ENCODE data around the gene ZNF511. TPM values are rescaled to one million over a fixed set of nuclear protein-coding genes. Genes with fewer than 3 reads are reported as not detected.

ZNF511 gene
- total RNA-seq, 1 experiment from 2014 or later: 69.6 TPM

DNA sequence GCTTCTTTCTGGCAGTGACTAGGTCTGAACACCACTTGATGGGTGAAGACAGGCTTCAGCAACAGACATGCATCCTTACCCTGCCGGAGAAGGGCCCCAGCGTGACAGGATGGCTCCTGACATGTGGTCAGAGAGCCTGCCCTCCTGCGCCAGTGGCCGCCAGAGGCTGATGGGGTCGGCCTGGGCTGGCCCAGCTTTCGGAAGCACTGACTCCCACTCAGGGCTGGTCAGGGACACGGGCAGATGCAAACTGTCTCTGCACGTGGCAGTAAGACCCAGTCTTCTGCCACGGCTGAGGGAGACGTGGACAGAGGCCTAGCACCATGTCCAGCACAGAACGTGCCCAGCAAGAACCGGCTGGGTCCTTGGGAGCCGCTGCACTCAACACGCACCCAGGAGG is 10.2 kb upstream of the ZNF511 start:
- Mint-ChIP-seq H3K9me3 (no peaks in the 10 kb centered on the region), H3K4me3 (no peak overlapping the region), H3K27ac (no peak overlapping the region), H3K36me3 (peaks cover 63% of the 10 kb centered on the region), H3K27me3 (ENCODE audit: low read depth) (no peaks in the 10 kb centered on the region), H3K4me1 (no peaks in the 10 kb centered on the region)
- TF ChIP-seq ZNF416 (CRISPR knock-in tag; IDR thresholded peaks at IDR 0.05) (no peak), ZNF138 (CRISPR knock-in tag; conservative IDR thresholded peaks at IDR 0.05) (no peak), NR2C2 (CRISPR knock-in tag; IDR thresholded peaks at IDR 0.05) (no peak), ZNF317 (CRISPR knock-in tag; IDR thresholded peaks at IDR 0.05; ENCODE audit: borderline replicate concordance, low read depth) (no peak), MYBL2 (CRISPR knock-in tag; IDR thresholded peaks at IDR 0.05) (no peak), ZNF263 (CRISPR knock-in tag; IDR thresholded peaks at IDR 0.05; ENCODE audit: low read depth) (no peak), TP53 (CRISPR knock-in tag; IDR thresholded peaks at IDR 0.05) (no peak), ATF1 (CRISPR knock-in tag; IDR thresholded peaks at IDR 0.05) (no peak), SMAD3 (CRISPR knock-in tag; IDR thresholded peaks at IDR 0.05; ENCODE audit: borderline replicate concordance) (no peak), FOXJ3 (CRISPR knock-in tag; IDR thresholded peaks at IDR 0.05; ENCODE audit: borderline replicate concordance) (no peak)
- TF ChIP-seq, protein P1, sequence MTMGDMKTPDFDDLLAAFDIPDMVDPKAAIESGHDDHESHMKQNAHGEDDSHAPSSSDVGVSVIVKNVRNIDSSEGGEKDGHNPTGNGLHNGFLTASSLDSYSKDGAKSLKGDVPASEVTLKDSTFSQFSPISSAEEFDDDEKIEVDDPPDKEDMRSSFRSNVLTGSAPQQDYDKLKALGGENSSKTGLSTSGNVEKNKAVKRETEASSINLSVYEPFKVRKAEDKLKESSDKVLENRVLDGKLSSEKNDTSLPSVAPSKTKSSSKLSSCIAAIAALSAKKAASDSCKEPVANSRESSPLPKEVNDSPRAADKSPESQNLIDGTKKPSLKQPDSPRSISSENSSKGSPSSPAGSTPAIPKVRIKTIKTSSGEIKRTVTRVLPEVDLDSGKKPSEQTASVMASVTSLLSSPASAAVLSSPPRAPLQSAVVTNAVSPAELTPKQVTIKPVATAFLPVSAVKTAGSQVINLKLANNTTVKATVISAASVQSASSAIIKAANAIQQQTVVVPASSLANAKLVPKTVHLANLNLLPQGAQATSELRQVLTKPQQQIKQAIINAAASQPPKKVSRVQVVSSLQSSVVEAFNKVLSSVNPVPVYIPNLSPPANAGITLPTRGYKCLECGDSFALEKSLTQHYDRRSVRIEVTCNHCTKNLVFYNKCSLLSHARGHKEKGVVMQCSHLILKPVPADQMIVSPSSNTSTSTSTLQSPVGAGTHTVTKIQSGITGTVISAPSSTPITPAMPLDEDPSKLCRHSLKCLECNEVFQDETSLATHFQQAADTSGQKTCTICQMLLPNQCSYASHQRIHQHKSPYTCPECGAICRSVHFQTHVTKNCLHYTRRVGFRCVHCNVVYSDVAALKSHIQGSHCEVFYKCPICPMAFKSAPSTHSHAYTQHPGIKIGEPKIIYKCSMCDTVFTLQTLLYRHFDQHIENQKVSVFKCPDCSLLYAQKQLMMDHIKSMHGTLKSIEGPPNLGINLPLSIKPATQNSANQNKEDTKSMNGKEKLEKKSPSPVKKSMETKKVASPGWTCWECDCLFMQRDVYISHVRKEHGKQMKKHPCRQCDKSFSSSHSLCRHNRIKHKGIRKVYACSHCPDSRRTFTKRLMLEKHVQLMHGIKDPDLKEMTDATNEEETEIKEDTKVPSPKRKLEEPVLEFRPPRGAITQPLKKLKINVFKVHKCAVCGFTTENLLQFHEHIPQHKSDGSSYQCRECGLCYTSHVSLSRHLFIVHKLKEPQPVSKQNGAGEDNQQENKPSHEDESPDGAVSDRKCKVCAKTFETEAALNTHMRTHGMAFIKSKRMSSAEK (CRISPR knock-in tag; IDR thresholded peaks at IDR 0.05; ENCODE audit: borderline replicate concordance): no peak
- TF ChIP-seq, protein P2, sequence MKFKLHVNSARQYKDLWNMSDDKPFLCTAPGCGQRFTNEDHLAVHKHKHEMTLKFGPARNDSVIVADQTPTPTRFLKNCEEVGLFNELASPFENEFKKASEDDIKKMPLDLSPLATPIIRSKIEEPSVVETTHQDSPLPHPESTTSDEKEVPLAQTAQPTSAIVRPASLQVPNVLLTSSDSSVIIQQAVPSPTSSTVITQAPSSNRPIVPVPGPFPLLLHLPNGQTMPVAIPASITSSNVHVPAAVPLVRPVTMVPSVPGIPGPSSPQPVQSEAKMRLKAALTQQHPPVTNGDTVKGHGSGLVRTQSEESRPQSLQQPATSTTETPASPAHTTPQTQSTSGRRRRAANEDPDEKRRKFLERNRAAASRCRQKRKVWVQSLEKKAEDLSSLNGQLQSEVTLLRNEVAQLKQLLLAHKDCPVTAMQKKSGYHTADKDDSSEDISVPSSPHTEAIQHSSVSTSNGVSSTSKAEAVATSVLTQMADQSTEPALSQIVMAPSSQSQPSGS (CRISPR knock-in tag; IDR thresholded peaks at IDR 0.05; ENCODE audit: borderline replicate concordance, low read depth): no peak
- TF ChIP-seq, protein P3, sequence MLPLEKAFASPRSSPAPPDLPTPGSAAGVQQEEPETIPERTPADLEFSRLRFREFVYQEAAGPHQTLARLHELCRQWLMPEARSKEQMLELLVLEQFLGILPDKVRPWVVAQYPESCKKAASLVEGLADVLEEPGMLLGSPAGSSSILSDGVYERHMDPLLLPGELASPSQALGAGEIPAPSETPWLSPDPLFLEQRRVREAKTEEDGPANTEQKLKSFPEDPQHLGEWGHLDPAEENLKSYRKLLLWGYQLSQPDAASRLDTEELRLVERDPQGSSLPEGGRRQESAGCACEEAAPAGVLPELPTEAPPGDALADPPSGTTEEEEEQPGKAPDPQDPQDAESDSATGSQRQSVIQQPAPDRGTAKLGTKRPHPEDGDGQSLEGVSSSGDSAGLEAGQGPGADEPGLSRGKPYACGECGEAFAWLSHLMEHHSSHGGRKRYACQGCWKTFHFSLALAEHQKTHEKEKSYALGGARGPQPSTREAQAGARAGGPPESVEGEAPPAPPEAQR (CRISPR knock-in tag; IDR thresholded peaks at IDR 0.05): no peak
- DNase-seq (ENCODE audit: low spot score): no peak
- ATAC-seq: no peak
- POLR2A ChIA-PET: no interaction called here
- CTCF ChIA-PET: no interaction called here

DNA sequence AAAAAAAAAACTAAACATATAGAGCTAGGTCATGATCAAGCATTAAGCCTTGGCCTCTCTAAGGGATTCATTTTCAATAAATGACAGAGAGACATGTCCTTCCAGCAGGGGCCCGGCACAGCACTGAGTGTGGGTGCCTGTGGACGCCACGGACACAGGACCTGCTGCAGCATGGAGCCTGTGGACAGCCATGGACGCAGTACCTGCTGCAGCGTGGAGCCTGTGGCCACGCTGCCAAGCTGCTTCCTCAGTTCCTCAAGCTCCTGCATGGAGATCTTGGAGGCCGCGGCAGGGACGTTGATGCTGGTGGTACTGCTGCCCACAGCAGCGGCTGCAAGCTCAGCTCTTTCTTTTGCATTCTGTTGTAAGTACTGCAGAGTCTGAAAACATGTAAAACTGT is 9.5 kb upstream of the ZNF511 start:
- no peak overlapping the region for H3K27ac Mint-ChIP-seq
- ATAC-seq (no peak), DNase-seq (ENCODE audit: low spot score) (no peak)
- ChIA-PET POLR2A (no interaction called here), CTCF (interaction anchor here (1.3 kb wide), 1 partner anchor 31 kb away, joined by 3 read pairs; no protein-coding TSS in a partner anchor)
- H3K27me3 Mint-ChIP-seq (ENCODE audit: low read depth): no peaks in the 10 kb centered on the region
- H3K9me3 Mint-ChIP-seq: no peaks in the 10 kb centered on the region
- no peaks in the 10 kb centered on the region for H3K4me1 Mint-ChIP-seq
- peaks cover 58% of the 10 kb centered on the region for H3K36me3 Mint-ChIP-seq
- H3K4me3 Mint-ChIP-seq: no peak overlapping the region
- TF ChIP-seq, protein P4, sequence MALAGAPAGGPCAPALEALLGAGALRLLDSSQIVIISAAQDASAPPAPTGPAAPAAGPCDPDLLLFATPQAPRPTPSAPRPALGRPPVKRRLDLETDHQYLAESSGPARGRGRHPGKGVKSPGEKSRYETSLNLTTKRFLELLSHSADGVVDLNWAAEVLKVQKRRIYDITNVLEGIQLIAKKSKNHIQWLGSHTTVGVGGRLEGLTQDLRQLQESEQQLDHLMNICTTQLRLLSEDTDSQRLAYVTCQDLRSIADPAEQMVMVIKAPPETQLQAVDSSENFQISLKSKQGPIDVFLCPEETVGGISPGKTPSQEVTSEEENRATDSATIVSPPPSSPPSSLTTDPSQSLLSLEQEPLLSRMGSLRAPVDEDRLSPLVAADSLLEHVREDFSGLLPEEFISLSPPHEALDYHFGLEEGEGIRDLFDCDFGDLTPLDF (CRISPR knock-in tag; IDR thresholded peaks at IDR 0.05): no peak
- no peak for TF ChIP-seq RORB (CRISPR knock-in tag; IDR thresholded peaks at IDR 0.05)
- TF ChIP-seq, protein P5, sequence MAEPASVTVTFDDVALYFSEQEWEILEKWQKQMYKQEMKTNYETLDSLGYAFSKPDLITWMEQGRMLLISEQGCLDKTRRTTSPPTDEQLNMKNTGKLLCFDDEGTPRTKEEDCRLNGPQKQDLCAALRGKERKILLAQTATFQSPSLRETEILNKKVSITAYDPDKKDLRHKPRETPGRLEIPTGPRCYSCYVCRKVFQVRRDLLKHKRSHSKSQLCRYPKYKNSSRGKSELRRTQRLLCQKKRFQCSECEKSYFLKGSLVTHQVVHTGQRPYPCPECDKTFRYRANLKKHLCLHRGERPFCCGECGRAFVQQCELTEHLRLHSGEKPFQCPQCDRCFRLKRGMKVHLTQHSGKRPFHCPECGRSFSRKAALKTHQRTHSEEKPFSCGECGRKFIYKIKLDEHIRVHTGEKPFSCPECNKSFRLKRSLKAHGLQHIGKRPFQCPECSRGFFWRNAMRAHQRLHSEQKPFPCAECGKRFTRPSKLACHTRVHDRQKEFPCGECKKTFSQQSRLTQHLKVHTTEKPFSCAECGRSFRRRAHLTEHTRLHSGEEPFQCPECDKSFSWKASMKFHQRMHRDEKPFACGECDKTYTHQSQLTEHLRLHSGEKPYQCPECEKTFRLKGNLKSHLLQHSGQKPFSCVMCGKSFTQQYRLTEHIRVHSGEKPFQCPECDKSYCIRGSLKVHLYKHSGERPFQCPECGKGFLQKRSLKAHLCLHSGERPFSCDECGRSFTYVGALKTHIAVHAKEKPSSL (CRISPR knock-in tag; conservative IDR thresholded peaks at IDR 0.05): no peak
- no peak for TF ChIP-seq TCF7 (CRISPR knock-in tag; IDR thresholded peaks at IDR 0.05; ENCODE audit: low read depth)
- no peak for TF ChIP-seq CREB1 (CRISPR knock-in tag; IDR thresholded peaks at IDR 0.05)
- TF ChIP-seq, protein P6, sequence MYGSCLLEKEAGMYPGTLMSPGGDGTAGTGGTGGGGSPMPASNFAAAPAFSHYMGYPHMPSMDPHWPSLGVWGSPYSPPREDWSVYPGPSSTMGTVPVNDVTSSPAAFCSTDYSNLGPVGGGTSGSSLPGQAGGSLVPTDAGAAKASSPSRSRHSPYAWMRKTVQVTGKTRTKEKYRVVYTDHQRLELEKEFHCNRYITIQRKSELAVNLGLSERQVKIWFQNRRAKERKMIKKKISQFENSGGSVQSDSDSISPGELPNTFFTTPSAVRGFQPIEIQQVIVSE (CRISPR knock-in tag; IDR thresholded peaks at IDR 0.05; ENCODE audit: borderline replicate concordance): no peak
- no peak for TF ChIP-seq SOX15 (CRISPR knock-in tag; IDR thresholded peaks at IDR 0.05)
- TF ChIP-seq, protein P7, sequence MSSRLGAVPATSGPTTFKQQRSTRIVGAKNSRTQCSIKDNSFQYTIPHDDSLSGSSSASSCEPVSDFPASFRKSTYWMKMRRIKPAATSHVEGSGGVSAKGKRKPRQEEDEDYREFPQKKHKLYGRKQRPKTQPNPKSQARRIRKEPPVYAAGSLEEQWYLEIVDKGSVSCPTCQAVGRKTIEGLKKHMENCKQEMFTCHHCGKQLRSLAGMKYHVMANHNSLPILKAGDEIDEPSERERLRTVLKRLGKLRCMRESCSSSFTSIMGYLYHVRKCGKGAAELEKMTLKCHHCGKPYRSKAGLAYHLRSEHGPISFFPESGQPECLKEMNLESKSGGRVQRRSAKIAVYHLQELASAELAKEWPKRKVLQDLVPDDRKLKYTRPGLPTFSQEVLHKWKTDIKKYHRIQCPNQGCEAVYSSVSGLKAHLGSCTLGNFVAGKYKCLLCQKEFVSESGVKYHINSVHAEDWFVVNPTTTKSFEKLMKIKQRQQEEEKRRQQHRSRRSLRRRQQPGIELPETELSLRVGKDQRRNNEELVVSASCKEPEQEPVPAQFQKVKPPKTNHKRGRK (CRISPR knock-in tag; IDR thresholded peaks at IDR 0.05; ENCODE audit: borderline replicate concordance): no peak
- no peak for TF ChIP-seq FOXJ3 (CRISPR knock-in tag; IDR thresholded peaks at IDR 0.05; ENCODE audit: borderline replicate concordance)
